GM18526 (cell line): ENCODE results near the gene CATSPERD.

ENCODE experiments used
- POLR2A ChIP-seq: IDR thresholded peaks from 3 replicates; pipeline ENCODE4 v1.6.1; 2011; ENCODE audit not compliant: insufficient read length; ENCODE audit errors: extremely low read depth

CATSPERD gene

DNA sequence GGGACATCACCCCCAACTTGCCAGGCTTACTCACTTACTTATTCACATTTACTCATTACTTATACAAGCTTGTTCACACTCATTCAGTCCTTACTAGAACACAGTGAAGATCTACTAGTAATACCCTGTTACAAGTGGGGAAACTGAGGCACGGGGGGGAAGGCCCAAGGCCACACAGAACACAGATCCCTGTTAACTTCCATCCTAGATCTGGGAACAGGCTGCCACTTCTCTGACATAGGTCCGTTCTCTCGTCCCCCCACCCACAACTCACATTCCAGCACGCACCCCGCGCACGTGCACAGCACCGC is 83.0 kb downstream of the CATSPERD start:
- no peak for TF ChIP-seq POLR2A

DNA sequence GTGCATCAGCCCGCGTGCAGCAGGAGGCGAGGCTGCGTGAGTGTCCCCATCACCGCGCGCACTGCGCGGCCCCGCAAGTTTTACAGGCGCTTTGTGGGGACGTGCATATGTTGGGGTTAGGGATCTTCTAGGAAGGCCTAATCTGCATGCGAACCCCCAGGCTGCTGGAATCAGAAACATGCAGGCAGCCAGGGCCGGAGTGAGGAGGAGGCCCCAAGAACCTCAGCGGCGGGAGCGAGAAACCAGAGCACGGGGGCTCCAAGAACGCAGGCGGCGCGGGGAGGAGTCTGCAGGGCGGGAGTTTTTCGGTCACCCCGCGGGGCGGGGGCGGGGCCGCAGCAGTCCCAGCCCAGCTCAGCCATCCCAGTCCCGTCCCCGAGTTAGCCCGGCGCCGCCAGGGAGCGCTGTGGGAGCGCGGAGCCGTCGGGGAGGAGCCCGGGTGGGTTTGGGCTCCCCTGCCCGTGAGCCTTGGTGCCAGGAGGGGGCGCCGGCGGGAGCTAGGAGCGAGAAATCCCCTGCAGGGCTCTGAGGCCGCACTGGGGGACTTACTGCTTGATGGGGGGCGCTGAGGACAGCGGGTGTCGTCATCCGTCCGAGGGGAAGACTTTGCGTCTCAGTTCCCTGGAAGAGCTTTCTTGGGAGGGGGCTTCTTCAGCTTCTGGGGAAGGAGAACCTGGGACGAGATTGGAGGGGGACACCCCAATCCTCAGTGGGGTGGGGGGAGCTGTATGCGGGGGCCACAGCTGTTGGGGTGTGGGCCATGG is 83.5 kb downstream of the CATSPERD start:
- TF ChIP-seq POLR2A: no peak

DNA sequence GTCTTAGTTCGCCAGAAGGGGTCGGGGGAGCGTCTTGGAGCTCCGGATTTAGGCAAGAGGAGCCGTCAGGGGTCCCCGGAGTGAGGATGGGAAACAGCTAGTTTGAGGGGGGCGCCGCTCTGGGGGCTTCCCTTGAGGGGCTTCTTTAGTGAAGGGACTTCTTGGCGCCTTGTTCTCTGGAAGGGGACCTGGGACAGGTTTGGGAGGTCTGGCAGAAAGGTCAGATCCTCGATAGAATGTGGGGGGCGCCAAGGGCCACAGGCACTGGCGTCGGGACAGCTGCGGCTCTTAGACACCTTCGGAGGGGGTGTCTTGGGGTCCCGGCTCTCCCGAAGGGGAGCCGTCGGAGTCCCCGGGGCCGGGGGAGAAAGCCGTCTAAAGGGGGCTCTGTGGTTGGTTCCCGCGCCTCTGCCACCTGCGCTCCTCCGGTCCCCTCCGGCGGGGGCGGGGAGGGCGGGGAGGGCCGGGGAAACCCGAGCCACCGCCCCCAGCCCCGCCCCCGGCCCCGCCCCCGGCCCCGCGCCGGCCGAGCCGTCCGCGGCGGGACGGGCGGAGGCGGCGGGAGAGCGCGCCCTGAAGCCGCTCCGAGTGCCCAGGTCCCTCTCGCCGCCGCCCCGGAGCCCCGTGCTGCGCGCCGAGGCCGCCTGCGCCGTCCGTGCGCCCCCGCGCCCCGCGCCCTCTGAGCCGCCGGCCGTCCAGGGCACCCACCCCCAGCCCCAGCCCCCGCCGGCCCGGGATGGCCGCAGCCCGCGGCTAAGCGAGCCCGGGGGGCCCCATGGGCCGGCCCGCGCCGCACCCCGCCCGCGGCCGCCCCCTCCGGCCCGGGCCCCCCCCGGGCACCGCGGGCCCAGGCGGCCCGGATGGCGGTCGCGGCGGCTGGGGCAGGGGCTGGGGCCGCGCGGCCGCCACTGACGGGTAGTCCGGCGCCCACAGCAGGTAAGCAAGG is 84.4 kb downstream of the CATSPERD start, which contains the start of gene NRTN:
NRTN (plus strand) TSS at position 552 of the 946 bp plus-strand sequence. CDS start 19,099 bp downstream, outside the sequence.
- TF ChIP-seq POLR2A: no peak

DNA sequence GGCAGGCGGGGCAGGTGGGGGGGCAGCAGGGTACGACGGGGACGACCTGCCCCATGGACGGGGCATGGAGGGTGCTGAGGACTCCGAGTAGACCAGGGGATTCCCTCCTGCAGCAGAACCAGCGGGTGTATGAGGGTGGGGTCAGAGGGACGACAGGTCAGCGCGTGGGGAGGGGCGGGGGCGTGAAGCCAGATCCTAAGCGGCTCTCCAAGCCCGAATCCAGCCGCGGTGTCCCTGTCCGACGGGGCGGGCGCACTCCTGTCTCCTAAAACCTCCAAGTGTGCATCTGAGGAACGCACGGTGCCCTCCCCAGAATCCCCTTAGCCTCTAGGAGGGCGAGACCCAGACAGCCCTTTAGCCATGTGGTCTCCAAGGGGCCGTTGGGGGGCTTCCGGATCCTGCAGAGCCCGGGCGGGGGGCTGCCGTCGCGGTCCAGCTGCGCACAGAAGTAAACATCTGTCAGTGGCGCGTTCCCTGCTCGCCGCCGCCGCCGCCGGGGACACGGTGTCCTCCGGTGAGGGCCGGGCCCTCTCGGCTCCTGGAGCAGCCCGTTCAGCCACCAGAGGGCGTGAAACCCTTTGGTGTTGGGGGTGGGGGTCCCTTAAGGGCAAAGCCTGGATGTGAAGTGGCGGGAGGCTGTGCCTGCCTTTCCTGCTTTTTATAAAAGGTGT is 85.2 kb downstream of the CATSPERD start:
- no peak for TF ChIP-seq POLR2A

DNA sequence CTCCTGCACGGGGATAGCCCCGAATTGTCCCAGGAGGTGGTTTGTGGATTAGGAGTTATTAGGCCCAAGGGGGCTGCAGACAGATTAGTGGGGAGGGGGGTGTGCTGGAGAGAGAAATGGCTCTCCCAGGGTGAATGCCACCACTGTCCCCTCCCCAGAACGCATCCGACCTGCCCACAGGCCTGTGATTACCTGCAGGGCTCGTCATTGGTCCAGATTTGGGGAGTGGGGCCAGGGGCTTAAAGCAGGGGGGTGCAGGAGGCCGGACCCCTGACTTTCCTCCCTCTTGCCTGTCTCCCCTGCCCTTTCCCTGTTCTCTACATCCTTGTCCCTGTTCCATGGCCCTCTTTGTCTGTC is 85.7 kb downstream of the CATSPERD start:
- no peak for TF ChIP-seq POLR2A

DNA sequence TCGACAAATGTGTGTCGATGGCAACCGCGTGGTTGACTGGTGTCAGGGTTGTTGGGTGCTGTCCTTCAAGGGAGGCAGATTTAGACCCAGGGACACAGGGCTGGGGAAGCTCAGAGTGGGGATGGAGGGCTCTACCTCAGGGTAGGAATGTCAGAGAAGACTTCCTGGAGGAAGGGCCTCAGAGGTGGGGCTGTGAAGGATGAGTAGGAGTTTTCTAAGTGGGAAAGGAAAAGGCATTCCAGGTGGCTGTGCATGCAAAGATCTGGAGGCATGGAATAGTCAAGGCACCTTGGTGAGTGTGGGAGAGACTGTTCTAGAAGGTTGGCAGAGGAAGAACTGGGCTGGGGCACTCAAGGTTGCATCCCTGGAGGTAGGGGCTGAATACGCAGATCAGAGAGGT is 86.5 kb downstream of the CATSPERD start:
- no peak for TF ChIP-seq POLR2A

DNA sequence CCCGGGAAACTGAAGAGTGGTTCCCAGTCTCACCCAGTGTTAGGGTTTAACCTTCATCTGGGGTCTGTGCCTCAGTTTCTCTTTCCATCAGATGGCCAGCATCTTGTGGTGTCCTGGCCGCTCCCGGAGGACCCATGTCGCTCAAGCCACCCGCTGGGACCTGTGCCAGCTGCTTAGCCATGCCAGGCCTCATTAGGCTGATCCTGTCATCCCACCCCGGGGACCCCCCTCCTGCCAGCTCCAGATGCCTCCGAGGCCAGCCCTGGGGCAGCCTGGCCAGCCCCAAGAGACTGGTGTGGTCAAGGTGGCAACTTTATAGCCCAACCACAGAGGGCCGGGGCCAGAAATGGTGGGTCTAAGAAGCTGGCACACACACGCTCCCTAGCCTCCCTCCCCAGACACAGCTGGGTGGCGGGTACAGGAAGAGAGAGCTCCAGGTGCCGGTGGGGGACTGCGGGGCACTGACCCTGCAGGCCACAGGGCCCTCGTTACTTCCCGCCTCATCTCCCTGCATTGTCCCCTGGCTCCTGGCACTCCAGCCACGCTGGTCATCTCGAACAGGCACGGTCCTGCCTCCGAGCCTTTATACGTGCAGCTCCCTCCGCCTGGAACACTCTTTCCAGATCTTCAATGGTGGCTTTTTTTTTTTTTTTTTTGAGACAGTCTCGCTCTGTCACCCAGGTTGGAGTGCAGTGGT is 87.8 kb downstream of the CATSPERD start:
- no peak for TF ChIP-seq POLR2A

DNA sequence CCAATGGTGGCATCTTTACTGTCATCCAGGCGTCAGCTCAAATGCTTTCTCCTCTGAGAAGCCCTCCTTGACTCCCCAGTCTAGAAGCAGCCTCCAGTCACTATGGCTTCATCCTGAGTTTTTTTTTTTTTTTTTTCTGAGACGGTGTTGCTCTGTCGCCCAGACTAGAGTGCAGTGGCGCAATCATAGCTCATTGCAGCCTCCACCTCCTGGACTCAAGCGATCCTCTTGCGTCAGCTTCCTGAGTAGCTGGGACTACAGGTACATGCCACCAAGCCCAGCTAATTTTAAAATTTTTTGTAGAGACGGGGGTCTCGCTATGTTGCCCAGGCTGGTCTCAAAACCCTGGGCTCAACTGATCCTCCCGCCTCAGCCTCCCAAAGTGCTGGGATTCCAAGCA is 88.6 kb downstream of the CATSPERD start:
- TF ChIP-seq POLR2A: no peak

DNA sequence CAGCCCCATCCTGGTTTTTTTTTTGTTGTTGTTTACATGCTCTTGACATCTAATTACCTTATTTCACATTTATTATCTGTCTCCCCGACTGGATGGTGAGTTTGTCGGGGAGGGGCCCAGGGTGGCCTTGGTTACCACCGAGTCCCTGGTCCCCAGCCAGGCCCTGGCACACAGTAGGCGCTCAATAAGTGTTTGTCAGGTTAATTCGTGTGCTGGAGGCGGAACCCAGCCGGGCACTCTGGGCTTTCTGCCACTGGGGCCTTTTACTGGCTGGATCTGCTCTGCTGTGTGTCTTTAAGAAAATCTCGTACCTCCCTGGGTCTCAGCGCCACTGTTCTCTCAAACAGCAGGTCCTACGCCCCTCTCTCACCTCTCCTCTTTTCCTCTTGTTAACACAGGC is 89.0 kb downstream of the CATSPERD start:
- no peak for TF ChIP-seq POLR2A

DNA sequence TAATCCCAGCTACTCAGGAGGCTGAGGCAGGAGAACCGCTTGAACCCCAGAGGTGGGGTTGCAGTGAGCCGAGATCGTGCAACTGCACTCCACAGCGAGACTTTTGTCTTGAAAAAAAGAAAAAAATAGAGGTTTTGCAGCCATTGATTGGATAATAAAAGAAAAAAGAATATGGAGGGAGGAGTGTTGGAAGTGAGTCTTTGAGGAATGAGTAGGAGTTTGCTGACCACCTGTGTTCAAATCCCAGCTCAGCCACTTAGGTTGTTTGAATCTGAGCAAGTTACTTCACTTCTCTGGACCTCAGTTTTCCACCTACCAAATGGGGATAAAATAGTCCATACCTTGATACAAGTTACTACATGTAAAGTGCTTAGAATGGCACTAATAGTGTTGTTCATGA is 90.7 kb downstream of the CATSPERD start:
- no peak for TF ChIP-seq POLR2A

DNA sequence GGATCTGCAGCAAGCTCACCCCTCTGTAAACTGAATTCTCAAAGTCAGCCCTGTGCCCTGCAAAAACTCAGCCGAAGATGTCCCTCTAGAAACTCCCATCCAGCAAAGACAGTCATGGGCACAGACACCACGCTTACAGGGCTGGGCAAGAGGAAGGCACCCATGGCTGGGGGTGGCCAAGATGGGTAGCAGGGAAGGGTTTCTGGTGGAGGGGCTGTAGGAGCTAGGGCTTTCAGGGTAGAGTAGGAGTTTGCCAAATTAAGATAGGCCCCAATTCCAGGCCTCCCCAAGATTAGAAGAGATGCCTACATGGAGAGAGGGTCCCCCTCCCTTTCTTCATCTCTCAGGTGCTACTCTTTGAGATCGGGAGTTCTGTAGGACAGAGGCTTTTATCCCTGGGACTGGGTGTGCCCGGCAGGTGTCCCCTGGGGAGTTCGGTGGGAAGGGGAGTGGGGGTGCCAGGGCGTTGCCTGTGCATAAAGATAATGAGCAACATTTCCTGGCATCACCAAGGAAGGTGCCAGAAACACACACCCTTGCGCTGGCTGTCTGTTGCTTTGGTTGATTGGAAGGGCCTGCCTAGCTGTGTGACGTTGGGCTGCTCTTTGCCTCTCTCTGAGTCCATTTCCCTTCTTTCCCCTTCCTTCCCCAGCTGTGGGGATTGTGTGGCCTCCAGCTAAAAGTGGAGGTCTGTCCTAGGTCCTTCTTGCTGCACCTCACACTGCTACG is 93.8 kb downstream of the CATSPERD start:
- TF ChIP-seq POLR2A: no peak

DNA sequence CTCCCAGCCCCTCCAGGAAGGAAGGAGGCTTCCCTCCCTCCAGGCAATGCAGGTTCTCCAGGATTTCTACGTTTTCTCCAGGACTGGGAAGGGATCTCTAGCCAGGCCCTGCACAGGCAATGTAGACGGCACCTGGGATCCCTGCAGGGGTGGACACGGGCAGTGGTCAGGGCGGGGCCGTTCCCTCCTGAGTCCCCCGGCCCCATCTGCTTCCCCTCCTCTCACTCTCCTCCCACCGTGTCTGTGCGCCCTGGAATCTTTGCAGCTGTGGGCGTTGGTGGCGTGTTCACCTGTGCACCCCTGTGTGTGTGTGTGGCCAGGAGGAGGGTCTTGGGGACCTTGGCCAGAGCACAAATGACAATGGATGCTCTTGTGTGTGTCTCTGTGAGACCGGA is 94.4 kb downstream of the CATSPERD start:
- TF ChIP-seq POLR2A: no peak

DNA sequence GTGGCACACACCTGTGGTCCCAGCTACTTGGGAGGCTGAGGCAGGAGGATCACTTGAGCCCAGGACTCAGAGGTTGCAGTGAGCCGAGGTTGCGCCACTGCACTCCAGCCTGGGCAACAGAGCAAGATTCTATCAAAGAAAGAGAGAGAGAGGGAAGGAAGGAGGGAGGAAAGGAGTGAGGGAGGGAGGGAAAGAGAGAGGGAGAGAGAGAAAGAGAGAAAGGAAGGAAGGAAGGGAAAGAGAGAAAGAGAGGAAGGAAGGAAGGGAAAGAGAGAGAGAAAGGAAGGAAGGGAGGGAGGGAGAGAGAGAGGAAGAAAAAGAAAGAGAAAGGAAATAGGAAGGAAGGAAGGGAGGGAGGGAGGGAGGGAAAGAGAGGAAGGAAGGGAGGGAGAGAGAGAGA is 96.8 kb downstream of the CATSPERD start:
- no peak for TF ChIP-seq POLR2A

DNA sequence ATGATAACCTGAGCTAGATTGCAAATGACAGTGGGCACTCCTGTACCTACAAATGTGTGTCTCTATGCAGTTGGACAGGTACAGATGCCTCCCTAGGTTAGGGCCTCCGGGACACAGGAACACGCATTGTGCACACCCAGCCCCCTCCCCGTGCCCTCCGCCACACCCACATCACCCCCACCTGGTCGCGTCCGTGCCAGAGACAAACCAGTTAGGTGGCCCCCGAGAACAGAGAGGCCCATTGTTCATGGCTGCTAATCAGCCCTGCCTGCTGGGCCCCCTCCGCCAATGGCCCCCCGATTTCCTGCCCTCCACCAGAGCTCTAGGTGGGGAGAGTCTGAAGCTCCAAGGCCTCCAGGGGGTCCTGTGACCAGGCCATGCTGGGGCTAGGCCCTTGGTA is 98.2 kb downstream of the CATSPERD start:
- no peak for TF ChIP-seq POLR2A

DNA sequence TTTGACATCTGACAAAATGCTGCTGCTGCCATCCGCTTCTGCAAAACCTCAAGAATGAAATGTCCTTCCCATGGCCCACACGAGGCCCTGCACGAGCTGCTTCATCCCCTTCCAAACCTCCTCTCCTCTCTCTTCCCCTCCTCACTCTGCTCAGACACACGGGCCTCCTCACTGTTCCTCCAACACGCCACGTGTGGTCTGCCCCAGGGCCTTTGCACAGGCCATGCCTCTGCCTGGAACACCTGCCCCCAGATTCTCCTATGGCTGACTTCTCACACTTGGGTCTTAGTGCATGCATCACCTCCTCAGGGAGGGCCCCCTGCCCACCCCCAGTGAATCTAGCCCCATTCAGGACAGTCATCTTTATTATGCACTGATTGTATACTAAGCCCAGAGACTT is 100.3 kb downstream of the CATSPERD start:
- no peak for TF ChIP-seq POLR2A
